Thyroid gland (tissue), 4 donors: ENCODE results near the gene TRIM77. TPM values are rescaled to one million over a fixed set of nuclear protein-coding genes. Genes with fewer than 3 reads are reported as not detected.
"Not testable (repeated sequence)": the region's sequence is repeated elsewhere in the genome, so short reads cannot be mapped to it uniquely, and the experiment has no call there.

ENCODE experiments used
- DNase-seq, 2 donors: peaks; one replicate each; pipeline ENCODE4 v3.0.0-alpha.2; 2019
- H3K27ac ChIP-seq, 3 donors: fragments of 200-600 bp; sonication (generic); 1 replicate in 2 of 3; 2 replicates in 1 of 3; pipeline ENCODE4 v1.5.1; 2016 to 2019; ENCODE audit warnings: mild to moderate bottlenecking in 1 of 3, moderate library complexity in 1 of 3
- H3K27me3 ChIP-seq: fragments of 200-600 bp; sonication (generic); one replicate; pipeline ENCODE4 v1.5.1; 2019
- H3K36me3 ChIP-seq, 2 donors: fragments of 200-600 bp; sonication (generic); one replicate each; pipeline ENCODE4 v1.5.1; 2016 to 2019
- H3K4me1 ChIP-seq, 2 donors: fragments of 200-600 bp; sonication (generic); one replicate each; pipeline ENCODE4 v1.5.1; 2017 to 2019
- H3K4me3 ChIP-seq, 3 donors: fragments of 200-600 bp; sonication (generic); replicated peaks in 1 of 3; 1 replicate in 2 of 3; 2 replicates in 1 of 3; pipeline ENCODE4 v1.5.1; 2016; ENCODE audit warnings: mild to moderate bottlenecking in 1 of 3
- H3K9me3 ChIP-seq: fragments of 200-600 bp; sonication (generic); one replicate; pipeline ENCODE4 v1.5.1; 2017
- POLR2A ChIP-seq, 2 donors: fragments of 450-650 bp; IDR thresholded peaks; one replicate each; pipeline ENCODE4 v1.6.1; 2017; ENCODE audit warnings: antibody characterized with exemption in 2 of 2, mild to moderate bottlenecking in 2 of 2, moderate library complexity in 1 of 2
- WGBS, 2 donors: methylation state at CpG; one replicate each; pipeline ENCODE4 v1.1.5; 2017; 5-methylcytosine and 5-hydroxymethylcytosine counted together
- intact Hi-C: fragments of 100-400 bp; cut with DNase I; formaldehyde crosslinking; loops from one replicate; pipeline ENCODE4 v1.15.1; 2023
- small RNA-seq: library from RNA; depleted of rRNA; stranded (forward); fragments of <200 nt; gene quantifications from one replicate; pipeline ENCODE3, GENCODE V24; 2016
- total RNA-seq, 4 donors: library from RNA; depleted of rRNA; stranded (reverse); fragments of >200 nt; gene quantifications; one replicate each; pipeline ENCODE4 v1.2.3, GENCODE V29; 2016
- TF ChIP-seq, protein P1 (sequence below), 6 experiments: fragments of 200-600 bp in 3 of 6; fragments of 450-650 bp in 3 of 6; sonication (generic) in 3 of 6; IDR thresholded peaks; one replicate each; pipeline ENCODE4 v1.5.1; 2016 to 2019; ENCODE audit warnings: antibody characterized with exemption in 6 of 6, mild to moderate bottlenecking in 2 of 6, inconsistent platforms in 1 of 6, moderate library complexity in 1 of 6

TRIM77 gene
- total RNA-seq, 4 donors from 2014 or later = not detected

DNA sequence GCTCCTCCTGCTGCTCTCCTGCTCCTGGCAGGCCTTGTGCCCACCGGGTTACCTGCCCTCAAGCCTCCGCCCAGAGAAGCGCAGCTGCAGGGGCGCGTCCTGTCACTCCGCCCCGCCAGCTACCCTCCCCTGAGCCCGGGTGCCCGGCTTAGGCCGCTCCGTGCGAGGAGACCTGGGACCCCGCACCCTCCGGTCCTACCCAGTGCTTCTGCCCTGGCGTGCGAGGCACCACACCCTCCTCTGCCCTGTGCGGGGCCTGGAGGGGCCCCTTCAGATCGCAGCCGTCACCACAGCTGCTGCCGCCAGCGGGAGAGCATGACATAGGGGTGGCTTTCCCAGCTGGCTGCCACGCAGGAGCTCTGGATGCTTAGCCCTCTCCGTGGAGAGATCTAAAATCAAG is 20.1 kb downstream of the TRIM77 start:
- H3K27me3 ChIP-seq, intact Hi-C loops, H3K4me1 ChIP-seq, H3K27ac ChIP-seq, H3K4me3 ChIP-seq, H3K9me3 ChIP-seq, H3K36me3 ChIP-seq, DNase-seq: not testable (repeated sequence)
- 88 to 96% methylated on average over 4 to 9 of the region's 23 CpGs for WGBS, 2 donors

DNA sequence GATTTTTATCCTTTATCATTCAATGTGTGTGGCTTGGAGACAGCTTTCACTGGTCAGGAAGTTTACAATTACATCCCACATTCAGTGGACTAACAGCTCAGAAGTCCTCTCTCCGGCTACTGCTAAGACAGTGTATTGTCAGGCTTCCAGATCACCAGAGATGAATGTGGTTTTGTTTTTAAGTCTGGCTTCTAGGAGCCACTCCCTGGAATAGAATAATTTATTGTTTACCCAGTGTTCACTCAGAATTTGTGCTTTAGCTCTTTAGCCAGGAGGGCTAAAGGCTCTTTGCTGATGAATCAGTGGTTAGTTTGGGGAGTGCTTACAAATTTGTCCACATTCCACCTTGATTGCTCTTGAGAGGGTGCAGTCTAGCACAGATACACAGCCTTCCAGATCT is 26.5 kb downstream of the TRIM77 start:
- Histone ChIP-seq H3K27ac (no peak overlapping the region), H3K4me1 (no peaks in the 10 kb centered on the region), H3K9me3 (no peaks in the 10 kb centered on the region), H3K36me3 (no peaks in the 10 kb centered on the region), H3K27me3 (no peaks in the 10 kb centered on the region), H3K4me3 (no peak overlapping the region)
- intact Hi-C loops = no loop called here
- 15 to 35% methylated on average over 1 of the region's 1 CpG for WGBS, 2 donors
- TF ChIP-seq POLR2A (IDR thresholded peaks at IDR 0.05) = no peak
- TF ChIP-seq, protein P1, sequence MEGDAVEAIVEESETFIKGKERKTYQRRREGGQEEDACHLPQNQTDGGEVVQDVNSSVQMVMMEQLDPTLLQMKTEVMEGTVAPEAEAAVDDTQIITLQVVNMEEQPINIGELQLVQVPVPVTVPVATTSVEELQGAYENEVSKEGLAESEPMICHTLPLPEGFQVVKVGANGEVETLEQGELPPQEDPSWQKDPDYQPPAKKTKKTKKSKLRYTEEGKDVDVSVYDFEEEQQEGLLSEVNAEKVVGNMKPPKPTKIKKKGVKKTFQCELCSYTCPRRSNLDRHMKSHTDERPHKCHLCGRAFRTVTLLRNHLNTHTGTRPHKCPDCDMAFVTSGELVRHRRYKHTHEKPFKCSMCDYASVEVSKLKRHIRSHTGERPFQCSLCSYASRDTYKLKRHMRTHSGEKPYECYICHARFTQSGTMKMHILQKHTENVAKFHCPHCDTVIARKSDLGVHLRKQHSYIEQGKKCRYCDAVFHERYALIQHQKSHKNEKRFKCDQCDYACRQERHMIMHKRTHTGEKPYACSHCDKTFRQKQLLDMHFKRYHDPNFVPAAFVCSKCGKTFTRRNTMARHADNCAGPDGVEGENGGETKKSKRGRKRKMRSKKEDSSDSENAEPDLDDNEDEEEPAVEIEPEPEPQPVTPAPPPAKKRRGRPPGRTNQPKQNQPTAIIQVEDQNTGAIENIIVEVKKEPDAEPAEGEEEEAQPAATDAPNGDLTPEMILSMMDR (IDR thresholded peaks at IDR 0.05) = no peak
- DNase-seq = no peak

DNA sequence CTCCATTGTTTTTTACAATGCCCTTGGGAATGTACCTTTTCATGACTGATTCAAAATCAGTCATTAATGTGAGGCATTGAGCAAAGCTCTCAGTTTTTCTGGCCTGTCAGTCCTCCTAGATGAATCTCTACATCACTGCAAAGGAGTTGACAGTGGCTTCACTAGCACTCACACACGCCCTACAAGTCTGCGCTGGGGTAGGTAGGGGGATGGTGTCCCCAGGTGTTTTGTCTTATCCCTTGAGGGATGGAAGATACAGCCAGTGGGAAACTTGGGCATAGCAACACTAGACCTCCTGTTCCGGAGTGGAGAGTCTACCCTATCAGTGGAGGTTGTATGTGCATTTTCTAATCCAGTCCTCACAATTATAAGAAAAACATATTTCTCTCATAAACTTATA is 27.0 kb downstream of the TRIM77 start:
- H3K9me3 ChIP-seq = no peaks in the 10 kb centered on the region
- intact Hi-C loops = no loop called here
- no peak for DNase-seq
- H3K4me3 ChIP-seq = no peak overlapping the region
- no peaks in the 10 kb centered on the region for H3K27me3 ChIP-seq
- WGBS, 2 donors = 80 to 84% methylated on average over 3 of the region's 3 CpGs
- H3K36me3 ChIP-seq = no peaks in the 10 kb centered on the region
- TF ChIP-seq POLR2A (IDR thresholded peaks at IDR 0.05) = no peak
- TF ChIP-seq, protein P1 (IDR thresholded peaks at IDR 0.05) = no peak
- no peak overlapping the region for H3K27ac ChIP-seq
- H3K4me1 ChIP-seq = no peaks in the 10 kb centered on the region

DNA sequence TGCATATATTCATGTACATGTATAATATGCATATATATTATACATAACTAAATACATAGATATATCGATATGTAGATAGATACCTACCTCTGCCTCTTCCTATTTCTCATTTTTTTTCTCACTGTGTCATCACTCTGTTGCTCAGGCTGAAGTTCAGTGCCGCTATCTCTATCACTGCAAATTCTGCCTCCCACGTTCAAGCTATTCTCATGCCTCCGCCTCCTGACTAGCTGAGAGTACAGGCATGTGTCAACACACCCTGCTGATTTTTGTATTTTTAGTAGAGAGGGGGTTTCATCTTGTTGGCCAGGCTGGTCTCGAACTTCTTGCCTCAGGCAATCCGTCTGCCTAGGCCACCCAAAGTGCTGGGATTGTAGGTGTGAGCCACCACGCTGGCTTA is 31.3 kb downstream of the TRIM77 start:
- intact Hi-C loops, H3K9me3 ChIP-seq, DNase-seq, H3K27ac ChIP-seq, H3K27me3 ChIP-seq, H3K4me3 ChIP-seq, H3K4me1 ChIP-seq, H3K36me3 ChIP-seq: not testable (repeated sequence)
- 83 to 86% methylated on average over 7 of the region's 7 CpGs for WGBS, 2 donors

DNA sequence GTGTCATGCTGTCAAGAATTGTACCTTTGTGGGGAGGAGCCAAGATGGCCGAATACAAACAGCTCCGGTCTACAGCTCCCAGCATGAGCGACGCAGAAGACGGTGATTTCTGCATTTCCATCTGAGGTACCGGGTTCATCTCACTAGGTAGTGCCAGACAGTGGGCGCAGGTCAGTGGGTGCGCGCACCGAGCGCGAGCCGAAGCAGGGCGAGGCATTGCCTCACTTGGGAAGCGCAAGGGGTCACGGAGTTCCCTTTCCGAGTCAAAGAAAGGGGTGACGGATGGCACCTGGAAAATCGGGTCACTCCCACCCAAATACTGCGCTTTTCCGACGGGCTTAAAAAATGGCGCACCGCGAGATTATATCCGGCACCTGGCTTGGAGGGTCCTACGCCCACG is 34.1 kb downstream of the TRIM77 start:
- intact Hi-C loops, DNase-seq, H3K4me1 ChIP-seq, H3K36me3 ChIP-seq, H3K4me3 ChIP-seq, H3K27me3 ChIP-seq, H3K27ac ChIP-seq, H3K9me3 ChIP-seq: not testable (repeated sequence)
- 95 to 97% methylated on average over 28 of the region's 28 CpGs for WGBS, 2 donors

DNA sequence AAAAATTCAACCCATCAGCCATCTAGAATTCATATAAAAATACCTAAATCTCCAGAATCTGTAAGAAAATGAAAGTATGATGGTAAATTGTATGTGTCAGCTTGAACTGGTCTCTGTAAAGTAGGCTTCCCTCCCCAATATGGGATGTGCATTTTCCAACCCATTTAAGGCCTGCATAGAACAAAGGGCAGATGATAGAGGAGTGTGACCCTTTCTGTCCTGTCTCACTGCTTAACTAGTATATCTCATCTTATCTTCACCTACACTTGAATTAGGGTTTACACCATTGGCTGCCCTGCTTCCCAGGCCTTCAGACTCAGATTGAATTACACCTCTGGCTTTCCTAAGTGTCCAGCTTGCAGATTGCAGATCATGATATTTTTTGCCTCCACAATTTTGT is 40.7 kb downstream of the TRIM77 start:
- H3K36me3 ChIP-seq, H3K4me3 ChIP-seq, intact Hi-C loops, H3K4me1 ChIP-seq, H3K9me3 ChIP-seq, H3K27me3 ChIP-seq, H3K27ac ChIP-seq, DNase-seq: not testable (repeated sequence)

Small RNAs within 50 kb of the gene (small RNA-seq; reads per million reads assigned to genes)
- not detected for gene AP003122.3

Other genes starting within 250 kb of the TRIM77 start
- 10 to 100 TPM in 3 of 4 donors, 1 to 10 TPM in 1; 2.3 to 35.9 (median 17.6) TPM for gene NOX4, start 218.9 kb upstream of the TRIM77 start, total RNA-seq
- gene TRIM49, start 98.3 kb downstream of the TRIM77 start, total RNA-seq = not detected
- not detected for gene TRIM64B, start 168.2 kb downstream of the TRIM77 start, total RNA-seq
- not detected for gene TRIM49D1, start 211.9 kb downstream of the TRIM77 start, total RNA-seq
- not detected for gene TRIM49D2, start 213.8 kb downstream of the TRIM77 start, total RNA-seq